ENCODE data around the gene RMND5A.
"Not testable (repeated sequence)": the region's sequence is repeated elsewhere in the genome, so short reads cannot be mapped to it uniquely, and the experiment has no call there.

RMND5A gene, protein sequence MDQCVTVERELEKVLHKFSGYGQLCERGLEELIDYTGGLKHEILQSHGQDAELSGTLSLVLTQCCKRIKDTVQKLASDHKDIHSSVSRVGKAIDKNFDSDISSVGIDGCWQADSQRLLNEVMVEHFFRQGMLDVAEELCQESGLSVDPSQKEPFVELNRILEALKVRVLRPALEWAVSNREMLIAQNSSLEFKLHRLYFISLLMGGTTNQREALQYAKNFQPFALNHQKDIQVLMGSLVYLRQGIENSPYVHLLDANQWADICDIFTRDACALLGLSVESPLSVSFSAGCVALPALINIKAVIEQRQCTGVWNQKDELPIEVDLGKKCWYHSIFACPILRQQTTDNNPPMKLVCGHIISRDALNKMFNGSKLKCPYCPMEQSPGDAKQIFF

DNA sequence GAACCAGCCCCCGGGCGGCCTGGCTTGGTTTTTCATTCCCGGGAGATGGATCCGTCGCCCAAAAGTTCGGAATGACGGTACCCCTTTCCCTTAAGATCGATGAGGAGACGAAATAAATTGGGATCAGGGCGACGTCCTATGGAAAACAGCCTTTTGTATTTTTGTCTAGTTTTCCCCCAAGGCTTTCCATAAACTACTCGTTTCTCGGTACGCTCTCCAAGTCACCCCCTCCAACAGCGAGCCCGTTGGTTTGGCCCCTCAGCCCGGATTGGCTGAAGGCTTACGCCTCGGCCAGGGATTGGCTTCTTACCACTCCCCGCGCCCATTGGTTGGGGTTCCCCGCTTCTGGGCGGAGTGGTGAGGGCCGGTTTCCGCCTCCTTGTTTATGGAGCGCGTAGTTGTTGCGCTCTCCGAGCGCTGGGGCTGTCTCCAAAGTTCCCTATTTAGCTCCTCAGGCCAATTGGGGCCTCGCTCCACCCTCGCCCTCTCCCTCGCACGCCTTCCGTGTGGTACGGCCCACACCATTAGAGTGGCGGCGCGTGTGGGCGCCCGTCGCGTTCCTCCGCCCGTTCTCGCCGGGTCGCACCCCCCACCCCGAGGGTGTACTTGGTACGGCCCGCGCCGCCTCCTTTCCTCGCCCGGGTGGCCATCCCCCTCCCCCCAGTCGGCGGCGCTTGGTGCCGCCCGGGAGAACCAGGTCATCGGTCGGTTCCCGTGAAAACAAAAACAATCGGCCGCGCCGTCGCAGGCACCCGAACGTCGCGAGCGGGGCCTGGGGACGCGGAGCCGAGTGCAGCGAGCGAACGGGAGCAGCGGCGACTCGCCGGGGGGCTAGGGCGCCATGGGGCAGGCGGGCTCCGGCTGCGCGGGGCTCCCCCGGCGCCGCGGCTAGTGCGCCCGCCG lies at the start of gene RMND5A:
RMND5A (plus strand) TSS at position 655 of the 903 bp plus-strand sequence. CDS start 377 bp downstream, outside the sequence.
- peak; percentile 31 for DNase-seq (ENCODE audit: low spot score)

DNA sequence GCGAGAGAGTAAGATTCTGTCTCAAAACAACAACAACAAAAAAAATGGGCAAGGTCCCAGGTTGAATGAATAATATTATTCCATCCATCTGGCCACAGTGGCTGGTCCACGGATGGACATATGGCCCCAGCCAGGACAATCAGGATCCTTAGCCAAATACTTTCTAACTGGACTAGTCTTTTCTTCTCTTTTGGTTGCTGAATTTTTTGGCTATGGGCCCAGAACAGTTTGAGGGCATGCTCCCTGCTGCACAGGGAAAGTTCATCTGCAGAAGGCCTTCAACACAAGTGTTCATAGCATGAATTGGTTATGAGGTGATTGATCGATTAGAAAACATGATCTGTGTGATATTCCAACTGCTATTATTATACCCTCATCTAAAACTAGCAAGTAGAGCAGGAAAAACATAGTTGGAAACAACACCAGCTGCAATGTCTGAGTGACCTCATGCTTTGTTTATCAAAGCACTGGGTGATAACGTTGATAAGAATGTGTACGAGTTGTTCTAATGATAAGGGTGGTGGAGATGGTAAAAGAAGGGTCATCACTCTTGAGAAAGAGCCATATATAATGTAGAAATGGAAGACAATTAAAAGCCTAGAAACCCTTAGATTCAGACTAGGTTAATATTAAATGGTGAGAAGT lies 48.6 kb upstream of the RMND5A start:
- DNase-seq (ENCODE audit: low spot score): no peak

GRCh38 chr2:86672027-86672545 lies 48.0 kb upstream of the RMND5A start:
- DNase-seq (ENCODE audit: low spot score): no peak

DNA sequence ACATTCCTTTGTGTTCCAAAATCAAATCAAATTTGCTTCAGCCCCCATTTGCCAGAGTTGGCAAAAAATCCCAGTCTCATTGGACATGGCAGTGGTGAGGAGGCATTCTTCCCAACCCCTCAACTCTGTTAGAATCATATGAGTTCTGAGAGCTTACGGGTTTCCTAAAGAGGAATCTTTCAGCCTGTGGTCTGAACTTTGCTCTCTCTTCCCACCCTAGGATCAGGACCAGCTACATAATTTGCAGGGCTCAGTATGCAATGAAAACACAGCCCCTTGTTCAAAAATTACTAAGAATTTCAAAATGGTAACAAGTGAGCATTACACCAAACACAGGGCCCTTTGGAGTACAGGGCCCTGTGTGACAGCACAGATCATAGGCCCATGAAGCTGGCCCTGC lies 47.1 kb upstream of the RMND5A start:
- DNase-seq (ENCODE audit: low spot score): no peak

- no peak for DNase-seq (ENCODE audit: low spot score)
These were observed 46.0 kb upstream of the RMND5A start for GRCh38 chr2:86673986-86674670.

GRCh38 chr2:86675104-86675503 lies 45.0 kb upstream of the RMND5A start:
- DNase-seq (ENCODE audit: low spot score): no peak

- DNase-seq (ENCODE audit: low spot score): no peak
These were observed 44.5 kb upstream of the RMND5A start for GRCh38 chr2:86675511-86676015.

GRCh38 chr2:86677816-86678215 lies 42.3 kb upstream of the RMND5A start:
- DNase-seq (ENCODE audit: low spot score): no peak

DNA sequence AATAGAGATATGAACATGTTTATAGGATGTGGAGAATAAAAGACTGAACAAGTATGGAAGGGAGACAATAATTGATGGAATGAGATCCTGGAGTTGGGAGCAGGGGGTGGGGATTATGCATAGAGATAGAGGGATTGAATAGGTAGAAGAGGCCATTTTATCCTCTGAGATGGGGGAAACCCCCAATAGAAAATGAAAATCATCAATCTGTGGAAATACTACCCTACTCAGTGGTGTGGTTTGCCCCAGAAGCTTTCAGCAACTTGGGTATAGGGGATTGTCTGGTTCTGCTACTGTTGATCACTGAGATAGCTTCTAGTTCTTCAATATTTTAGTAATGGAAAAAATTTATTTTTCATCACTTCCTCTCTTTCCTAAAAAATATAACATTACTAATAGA lies 41.1 kb upstream of the RMND5A start:
- DNase-seq (ENCODE audit: low spot score): no peak

- DNase-seq (ENCODE audit: low spot score): no peak
These were observed 34.7 kb upstream of the RMND5A start for GRCh38 chr2:86685351-86685750.

DNA sequence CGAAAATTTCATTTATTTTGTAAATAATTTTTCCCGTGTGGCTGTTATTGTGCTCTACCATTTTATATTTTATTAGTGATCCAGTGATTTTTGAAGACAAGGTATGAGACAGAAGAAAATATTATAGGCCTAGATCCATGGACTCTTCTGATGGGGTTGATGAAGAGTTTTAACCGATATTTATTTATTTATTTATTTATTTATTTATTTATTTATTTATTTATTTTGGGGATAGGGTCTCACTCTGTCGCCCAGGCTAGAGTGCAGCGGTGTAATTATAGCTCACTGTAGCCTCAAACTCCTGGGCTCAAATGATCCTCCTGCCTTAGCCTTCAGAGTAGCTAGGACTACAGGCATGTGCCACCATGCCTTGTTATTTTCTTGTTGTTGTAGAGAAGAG lies 33.6 kb upstream of the RMND5A start:
- no peak for DNase-seq (ENCODE audit: low spot score)

GRCh38 chr2:86686905-86687304 lies 33.2 kb upstream of the RMND5A start:
- no peak for DNase-seq (ENCODE audit: low spot score)

GRCh38 chr2:86695053-86695691 lies 24.9 kb upstream of the RMND5A start:
- no peak for DNase-seq (ENCODE audit: low spot score)

DNA sequence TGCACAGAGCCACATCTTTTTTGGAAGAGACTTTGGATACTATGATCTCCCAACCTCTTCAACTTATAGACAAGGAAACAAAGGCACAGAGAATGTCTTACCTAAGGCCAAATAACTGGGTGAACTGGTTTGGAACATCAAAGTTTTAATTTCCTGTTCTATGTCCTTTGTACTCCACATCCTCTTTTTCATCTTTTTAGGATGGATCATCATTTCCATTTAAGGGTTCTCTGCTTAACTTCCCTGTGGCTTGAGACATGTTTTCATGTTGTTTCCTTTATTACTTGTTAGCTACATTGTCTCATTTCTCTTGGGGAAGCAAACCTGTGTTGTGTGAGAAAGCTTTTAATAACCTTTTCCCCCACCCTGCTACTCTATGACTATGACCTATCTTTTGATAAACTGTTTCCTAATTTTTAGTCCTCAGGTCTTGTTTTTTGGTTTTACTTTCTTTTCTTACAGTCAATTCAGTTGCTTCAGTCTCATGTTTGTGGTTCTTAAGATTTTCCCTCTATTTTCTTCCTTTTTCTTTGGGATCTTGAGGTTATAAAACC lies 22.5 kb upstream of the RMND5A start:
- DNase-seq (ENCODE audit: low spot score): no peak

GRCh38 chr2:86700690-86701089 lies 19.4 kb upstream of the RMND5A start:
- DNase-seq (ENCODE audit: low spot score): no peak

- DNase-seq (ENCODE audit: low spot score): no peak
These were observed 16.3 kb upstream of the RMND5A start for GRCh38 chr2:86703704-86704361.

GRCh38 chr2:86704459-86704971 lies 15.6 kb upstream of the RMND5A start:
- peak; percentile 72 for DNase-seq (ENCODE audit: low spot score)

- no peak for DNase-seq (ENCODE audit: low spot score)
These were observed 13.9 kb upstream of the RMND5A start for GRCh38 chr2:86706220-86706619.

- DNase-seq (ENCODE audit: low spot score): no peak
These were observed 13.2 kb upstream of the RMND5A start for GRCh38 chr2:86706935-86707334.

GRCh38 chr2:86708126-86708525 lies 12.0 kb upstream of the RMND5A start:
- not testable (repeated sequence) for DNase-seq (ENCODE audit: low spot score)

All from AG08395 (cell line).